Stimulated activated CD8-positive, alpha-beta memory T cell treated with anti-CD3 and anti-CD28 coated beads, Interleukin-7, amount 100 ng/mL, for 1 hour (primary cell): Measurements from ENCODE around the gene DPP4.

Experiments used
- DNase-seq, 2 donors: peaks; one replicate each; pipeline ENCODE4 v3.0.0-alpha.2; 2020; ENCODE audit warnings: low read depth in 2 of 2

The DPP4 gene

GRCh38 chr2:162073888-162074631 is at the start of gene DPP4:
TSS of gene DPP4 (minus strand) at chr2:162074215. CDS start at chr2:162073981, 234 bp downstream.
- DNase-seq: peak; percentile 17 to 19

GRCh38 chr2:162118166-162119031 is 44.4 kb upstream of the DPP4 start:
- no peak for DNase-seq

- no peak for DNase-seq
Observed at GRCh38 chr2:162116352-162116751, 42.3 kb upstream of the DPP4 start.

GRCh38 chr2:162115076-162115475 is 41.1 kb upstream of the DPP4 start:
- no peak for DNase-seq

- no peak for DNase-seq
Observed at GRCh38 chr2:162114271-162114670, 40.3 kb upstream of the DPP4 start.

GRCh38 chr2:162113776-162114168 is 39.8 kb upstream of the DPP4 start:
- DNase-seq: no peak

- DNase-seq: no peak
Observed at GRCh38 chr2:162113088-162113775, 39.2 kb upstream of the DPP4 start.

GRCh38 chr2:162111958-162112850 is 38.2 kb upstream of the DPP4 start:
- DNase-seq: no peak

- DNase-seq: no peak
Observed at GRCh38 chr2:162107361-162107901, 33.4 kb upstream of the DPP4 start.

- DNase-seq: no peak
Observed at GRCh38 chr2:162106746-162107145, 32.7 kb upstream of the DPP4 start.

GRCh38 chr2:162106146-162106551 is 32.1 kb upstream of the DPP4 start:
- DNase-seq: no peak

GRCh38 chr2:162103443-162104009 is 29.5 kb upstream of the DPP4 start:
- DNase-seq: no peak

GRCh38 chr2:162100579-162100978 is 26.6 kb upstream of the DPP4 start:
- DNase-seq: no peak

- DNase-seq: no peak
Observed at GRCh38 chr2:162099836-162100235, 25.8 kb upstream of the DPP4 start.

- DNase-seq: no peak
Observed at GRCh38 chr2:162092658-162093556, 18.9 kb upstream of the DPP4 start.

GRCh38 chr2:162092008-162092390 is 18.0 kb upstream of the DPP4 start:
- DNase-seq: no peak

- DNase-seq: no peak
Observed at GRCh38 chr2:162091325-162092007, 17.5 kb upstream of the DPP4 start.

- DNase-seq: no peak
Observed at GRCh38 chr2:162090109-162090508, 16.1 kb upstream of the DPP4 start.

- no peak for DNase-seq
Observed at GRCh38 chr2:162086904-162087303, 12.9 kb upstream of the DPP4 start.
